Measurements from ENCODE around the gene NLRP6.

Gene NLRP6

DNA sequence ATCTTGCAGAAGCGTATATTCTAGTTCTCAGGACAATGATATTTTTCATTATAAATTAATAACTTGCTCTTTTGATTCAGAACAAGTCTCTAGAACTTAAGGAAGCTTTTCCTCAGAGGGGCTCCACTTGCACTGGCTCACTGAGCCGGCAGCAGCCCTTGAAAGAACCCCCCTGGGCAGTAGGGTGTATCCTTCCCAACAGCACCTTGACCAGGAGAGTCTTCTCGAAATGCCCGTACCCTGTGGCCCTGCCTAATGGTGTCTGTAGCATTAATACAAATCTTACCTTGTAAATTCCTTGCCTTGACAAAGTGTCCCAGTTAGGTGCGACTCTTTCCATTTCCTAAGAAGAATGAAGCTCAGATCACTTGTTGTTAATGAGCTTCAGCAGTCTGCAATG is 27.9 kb upstream of the NLRP6 start:
- TF ChIP-seq, protein P1, sequence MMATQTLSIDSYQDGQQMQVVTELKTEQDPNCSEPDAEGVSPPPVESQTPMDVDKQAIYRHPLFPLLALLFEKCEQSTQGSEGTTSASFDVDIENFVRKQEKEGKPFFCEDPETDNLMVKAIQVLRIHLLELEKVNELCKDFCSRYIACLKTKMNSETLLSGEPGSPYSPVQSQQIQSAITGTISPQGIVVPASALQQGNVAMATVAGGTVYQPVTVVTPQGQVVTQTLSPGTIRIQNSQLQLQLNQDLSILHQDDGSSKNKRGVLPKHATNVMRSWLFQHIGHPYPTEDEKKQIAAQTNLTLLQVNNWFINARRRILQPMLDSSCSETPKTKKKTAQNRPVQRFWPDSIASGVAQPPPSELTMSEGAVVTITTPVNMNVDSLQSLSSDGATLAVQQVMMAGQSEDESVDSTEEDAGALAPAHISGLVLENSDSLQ (IDR thresholded peaks at IDR 0.05): no peak
- no peak for TF ChIP-seq SP1 (IDR thresholded peaks at IDR 0.05)
- TF ChIP-seq FOXK2 (IDR thresholded peaks at IDR 0.05): no peak
- TF ChIP-seq NFRKB (IDR thresholded peaks at IDR 0.05): no peak
- no peak for TF ChIP-seq L3MBTL2 (conservative IDR thresholded peaks at IDR 0.05)
- TF ChIP-seq ELF4 (IDR thresholded peaks at IDR 0.05): no peak
- TF ChIP-seq BHLHE40 (IDR thresholded peaks at IDR 0.05; ENCODE audit: borderline replicate concordance): no peak
- TF ChIP-seq ARNT (IDR thresholded peaks at IDR 0.05): no peak
- no peak for TF ChIP-seq LEF1 (IDR thresholded peaks at IDR 0.05; ENCODE audit: borderline replicate concordance)
- POLR2A ChIA-PET: interaction anchor here (0.9 to 2.1 kb wide), 5 partner anchors 13 to 199 kb away, joined by 3 to 10 read pairs (median 4); partner anchors contain the start of genes BET1L, PSMD13, PTDSS2 and RIC8A
- CTCF ChIA-PET: interaction anchor here (0.6 to 1.6 kb wide), 11 partner anchors 10 to 223 kb away, joined by 3 to 9 read pairs (median 4); partner anchors contain the start of genes BET1L, IFITM2, NLRP6 and RIC8A
- no peak for DNase-seq (ENCODE audit: extremely low spot score)

GRCh38 chr11:250740-251299 is 27.4 kb upstream of the NLRP6 start:
- peak; percentile 71 for DNase-seq (ENCODE audit: extremely low spot score)
- ChIA-PET POLR2A (interaction anchor here (0.9 to 2.1 kb wide), 5 partner anchors 14 to 199 kb away, joined by 3 to 10 read pairs (median 4); partner anchors contain the start of genes BET1L, PSMD13, PTDSS2 and RIC8A), CTCF (interaction anchor here (0.6 to 1.6 kb wide), 11 partner anchors 9 to 223 kb away, joined by 3 to 9 read pairs (median 4); partner anchors contain the start of genes BET1L, IFITM2, NLRP6 and RIC8A)

GRCh38 chr11:251550-251949 is 26.7 kb upstream of the NLRP6 start:
- no peak for TF ChIP-seq NFRKB (IDR thresholded peaks at IDR 0.05)
- no peak for TF ChIP-seq FOXK2 (IDR thresholded peaks at IDR 0.05)
- no peak for TF ChIP-seq ELF4 (IDR thresholded peaks at IDR 0.05)
- TF ChIP-seq HDGF (IDR thresholded peaks at IDR 0.05; ENCODE audit: borderline replicate concordance): no peak
- TF ChIP-seq TARDBP (IDR thresholded peaks at IDR 0.05): no peak
- TF ChIP-seq CTBP1 (IDR thresholded peaks at IDR 0.05; ENCODE audit: borderline replicate concordance): no peak
- no peak for TF ChIP-seq L3MBTL2 (conservative IDR thresholded peaks at IDR 0.05)
- no peak for TF ChIP-seq ZNF384 (IDR thresholded peaks at IDR 0.05)
- TF ChIP-seq ARNT (IDR thresholded peaks at IDR 0.05): no peak
- no peak for TF ChIP-seq SP1 (IDR thresholded peaks at IDR 0.05)
- no peak for TF ChIP-seq FOXA1 (IDR thresholded peaks at IDR 0.05)
- no peak for TF ChIP-seq SUZ12 (IDR thresholded peaks at IDR 0.05)
- TF ChIP-seq, protein P1 (IDR thresholded peaks at IDR 0.05): no peak
- no peak for TF ChIP-seq LEF1 (IDR thresholded peaks at IDR 0.05; ENCODE audit: borderline replicate concordance)
- no peak for TF ChIP-seq FOXM1 (IDR thresholded peaks at IDR 0.05; ENCODE audit: borderline replicate concordance)
- TF ChIP-seq BHLHE40 (IDR thresholded peaks at IDR 0.05; ENCODE audit: borderline replicate concordance): no peak
- ChIA-PET POLR2A (interaction anchor here (1.4 to 2.1 kb wide), 2 partner anchors 14 to 44 kb away, joined by 8 to 10 read pairs; partner anchors contain the start of genes BET1L, PSMD13 and RIC8A), CTCF (interaction anchor here (1.2 to 1.6 kb wide), 5 partner anchors 9 to 111 kb away, joined by 3 to 9 read pairs (median 5); partner anchors contain the start of gene NLRP6)
- DNase-seq (ENCODE audit: extremely low spot score): no peak

More at GRCh38 chr11:250740-251299, 27.4 kb upstream of the NLRP6 start:
- TF ChIP-seq BHLHE40 (IDR thresholded peaks at IDR 0.05; ENCODE audit: borderline replicate concordance) (no peak), ZNF384 (IDR thresholded peaks at IDR 0.05) (no peak), L3MBTL2 (conservative IDR thresholded peaks at IDR 0.05) (no peak), FOXK2 (IDR thresholded peaks at IDR 0.05) (no peak), ELF4 (IDR thresholded peaks at IDR 0.05) (no peak), LEF1 (IDR thresholded peaks at IDR 0.05; ENCODE audit: borderline replicate concordance) (no peak), SP1 (IDR thresholded peaks at IDR 0.05) (no peak), CTBP1 (IDR thresholded peaks at IDR 0.05; ENCODE audit: borderline replicate concordance) (no peak), HDGF (IDR thresholded peaks at IDR 0.05; ENCODE audit: borderline replicate concordance) (no peak), SUZ12 (IDR thresholded peaks at IDR 0.05) (no peak), NFRKB (IDR thresholded peaks at IDR 0.05) (no peak), FOXM1 (IDR thresholded peaks at IDR 0.05; ENCODE audit: borderline replicate concordance) (no peak), TARDBP (IDR thresholded peaks at IDR 0.05) (no peak), ARNT (IDR thresholded peaks at IDR 0.05) (no peak), FOXA1 (IDR thresholded peaks at IDR 0.05) (no peak)
- TF ChIP-seq, protein P1 (IDR thresholded peaks at IDR 0.05): no peak

DNA sequence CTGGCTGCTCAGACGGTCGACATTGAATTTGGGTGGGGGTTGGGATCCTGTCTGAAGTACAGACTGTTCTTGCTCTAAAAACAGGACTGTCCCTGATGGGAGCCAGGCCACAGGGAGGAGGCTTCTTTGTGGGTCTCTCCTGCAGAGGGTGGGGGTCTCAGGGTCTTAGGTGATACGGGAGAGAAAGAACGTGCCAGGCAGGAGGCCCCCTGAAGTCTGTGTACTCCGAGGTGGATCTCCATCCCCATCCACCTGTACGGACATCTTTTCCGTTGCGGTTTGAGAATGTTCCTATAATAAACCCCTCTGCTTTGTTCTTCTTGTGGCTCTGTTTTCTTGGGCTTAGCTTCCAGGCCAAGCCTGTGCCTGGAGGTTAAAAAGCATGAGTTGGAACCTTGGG is 25.5 kb upstream of the NLRP6 start:
- ChIA-PET POLR2A (no interaction called here), CTCF (no interaction called here)
- TF ChIP-seq SUZ12 (IDR thresholded peaks at IDR 0.05) (no peak), L3MBTL2 (conservative IDR thresholded peaks at IDR 0.05) (no peak), BHLHE40 (IDR thresholded peaks at IDR 0.05; ENCODE audit: borderline replicate concordance) (no peak), ELF4 (IDR thresholded peaks at IDR 0.05) (no peak), FOXK2 (IDR thresholded peaks at IDR 0.05) (no peak), TARDBP (IDR thresholded peaks at IDR 0.05) (no peak), ZNF384 (IDR thresholded peaks at IDR 0.05) (no peak), LEF1 (IDR thresholded peaks at IDR 0.05; ENCODE audit: borderline replicate concordance) (no peak)
- no peak for DNase-seq (ENCODE audit: extremely low spot score)

- ChIA-PET CTCF (interaction anchor here (0.6 kb wide), 1 partner anchor 106 kb away, joined by 4 read pairs; no protein-coding TSS in a partner anchor), POLR2A (no interaction called here)
- TF ChIP-seq SP1 (IDR thresholded peaks at IDR 0.05) (no peak), ELF4 (IDR thresholded peaks at IDR 0.05) (no peak), TARDBP (IDR thresholded peaks at IDR 0.05) (no peak), SUZ12 (IDR thresholded peaks at IDR 0.05) (no peak), ARNT (IDR thresholded peaks at IDR 0.05) (no peak), FOXM1 (IDR thresholded peaks at IDR 0.05; ENCODE audit: borderline replicate concordance) (no peak), FOXA1 (IDR thresholded peaks at IDR 0.05) (no peak), LEF1 (IDR thresholded peaks at IDR 0.05; ENCODE audit: borderline replicate concordance) (no peak), NFRKB (IDR thresholded peaks at IDR 0.05) (no peak), BHLHE40 (IDR thresholded peaks at IDR 0.05; ENCODE audit: borderline replicate concordance) (no peak), HDGF (IDR thresholded peaks at IDR 0.05; ENCODE audit: borderline replicate concordance) (no peak), ZNF384 (IDR thresholded peaks at IDR 0.05) (no peak), FOXK2 (IDR thresholded peaks at IDR 0.05) (no peak), L3MBTL2 (conservative IDR thresholded peaks at IDR 0.05) (no peak), CTBP1 (IDR thresholded peaks at IDR 0.05; ENCODE audit: borderline replicate concordance) (no peak)
- TF ChIP-seq, protein P1 (IDR thresholded peaks at IDR 0.05): no peak
- DNase-seq (ENCODE audit: extremely low spot score): no peak
These were observed 24.9 kb upstream of the NLRP6 start for GRCh38 chr11:253160-253885.

Data from HEK293T (cell line).